Measurements from ENCODE around the gene REV3L.

GRCh38 chr6:111258010-111258409 lies 225.0 kb downstream of the REV3L start:
- no peak for TF ChIP-seq EZH2 (IDR thresholded peaks at IDR 0.05; ENCODE audit: borderline replicate concordance, low read length)
- no peak for TF ChIP-seq CTCF (conservative IDR thresholded peaks at IDR 0.05 in 1 of 2, IDR thresholded peaks at IDR 0.05 in 1 of 2; ENCODE audit: extremely low read depth in 1 of 2, insufficient read depth in 1 of 2, low read depth in 1 of 2, low read length in 2 of 2)

Measured in mammary epithelial cell (primary cell).